Measurements from ENCODE around the gene MAD2L1BP. TPM values are rescaled to one million over a fixed set of nuclear protein-coding genes. Genes with fewer than 3 reads are reported as not detected.

Gene MAD2L1BP
- total and polyA plus RNA-seq, 2 of the 4 experiments (the other 2 are of a cell fraction): 28.1 to 50.2 TPM

- CTCF ChIA-PET: no interaction called here
- H3K18ac ChIP-seq (ENCODE audit: low read depth, low read length): no peak overlapping the region
Measured at GRCh38 chr6:43600595-43600994, 35.0 kb upstream of the MAD2L1BP start.

More at GRCh38 chr6:43600595-43600994, 35.0 kb upstream of the MAD2L1BP start:
- dilution Hi-C loops (cut with HindIII; ENCODE audit: low sequenced_read_pairs, unreplicated experiment) (no loop called here), intact Hi-C loops (cut with micrococcal nuclease) (no loop called here), in situ Hi-C loops (cut with MboI; ENCODE audit: low sequenced_read_pairs) (loop anchor here (10.0 kb wide), 1 partner anchor 474 kb away; no protein-coding TSS in a partner anchor)
- H4K91ac ChIP-seq (ENCODE audit: insufficient read depth, low read depth, low read length): no peak overlapping the region
- H3K4me3 ChIP-seq (ENCODE audit: insufficient read depth, low read depth, low read length): no peak overlapping the region
- H3K9ac ChIP-seq (ENCODE audit: low read depth, low read length): no peak overlapping the region
- no peak overlapping the region for H2AFZ ChIP-seq (replicated peaks; ENCODE audit: low read length, poor library complexity)
- WGBS, 2 experiments (ENCODE audit: extremely low coverage in 2 of 2, insufficient read length in 1 of 2): no CpG with 5 or more reads among the region's 2 CpGs
- H4K20me1 ChIP-seq (ENCODE audit: insufficient read depth, low read length): no peaks in the 10 kb centered on the region
- no peak overlapping the region for H3K27ac ChIP-seq (ENCODE audit: insufficient read depth, low read length)
- ATAC-seq (ENCODE audit: low read depth) (no peak), DNase-seq (no peak)
- no peak overlapping the region for H2BK5ac ChIP-seq (ENCODE audit: low read depth, low read length, poor library complexity, severe bottlenecking)
- H4K5ac ChIP-seq (ENCODE audit: low read depth, low read length): no peak overlapping the region
- POLR2A ChIA-PET (ENCODE audit: unreplicated experiment): no interaction called here
- H2AK9ac ChIP-seq (replicated peaks; ENCODE audit: low read depth, low read length, poor library complexity): no peak overlapping the region
- no peak overlapping the region for H3K56ac ChIP-seq (ENCODE audit: extremely low read depth, insufficient read depth, low read length)
- no peak overlapping the region for H4K8ac ChIP-seq (ENCODE audit: low read depth in 2 of 2, low read length in 2 of 2)
- TF ChIP-seq ELK1 (IDR thresholded peaks at IDR 0.05; ENCODE audit: borderline replicate concordance, low read depth, low read length) (no peak), CEBPB (IDR thresholded peaks at IDR 0.05; ENCODE audit: low read depth, low read length) (peak; percentile 81), CHD1 (IDR thresholded peaks at IDR 0.05; ENCODE audit: low read depth, low read length) (no peak), RFX5 (IDR thresholded peaks at IDR 0.05; ENCODE audit: low read depth, low read length) (no peak)
- no peak overlapping the region for H2BK15ac ChIP-seq (ENCODE audit: low read depth, low read length)
- H3K4ac ChIP-seq (ENCODE audit: low read depth, low read length): no peak overlapping the region
- H3K79me1 ChIP-seq (ENCODE audit: low read depth in 1 of 2, low read length in 2 of 2): peaks cover 7 to 10% of the 10 kb centered on the region in 2 experiments
- H3K9me3 ChIP-seq (ENCODE audit: control insufficient read depth, insufficient read depth, low read length): no peaks in the 10 kb centered on the region
- H2BK120ac ChIP-seq (ENCODE audit: low read depth, low read length): no peak overlapping the region
- no peak overlapping the region for H2AK5ac ChIP-seq (ENCODE audit: low read depth, low read length)
- no peaks in the 10 kb centered on the region for H3K27me3 ChIP-seq (ENCODE audit: control insufficient read depth, insufficient read depth, low read length)
- H3K4me2 ChIP-seq (ENCODE audit: low read depth, low read length): no peak overlapping the region
- no peak overlapping the region for H2BK20ac ChIP-seq (ENCODE audit: low read depth, low read length)
- no peaks in the 10 kb centered on the region for H3K9me1 ChIP-seq (ENCODE audit: insufficient read depth, low read length)
- H3K14ac ChIP-seq (replicated peaks; ENCODE audit: low read depth, low read length): no peak overlapping the region
- H3K36me3 ChIP-seq (ENCODE audit: control insufficient read depth, insufficient read depth, low read length): peaks cover 24% of the 10 kb centered on the region
- H3K23ac ChIP-seq (ENCODE audit: low read depth, low read length): no peak overlapping the region
- H3K4me1 ChIP-seq (ENCODE audit: control insufficient read depth, insufficient read depth, low read length): no peaks in the 10 kb centered on the region; the same call in 1 of the 2 replicates
- no TSS peak for BruUV-seq (replicated peaks)

Measured in IMR-90 (cell line).